Activated CD4-positive, alpha-beta T cell treated with anti-CD3 and anti-CD28 coated beads, Interleukin-2, amount 50 U/mL, for 16 hours (primary cell): ENCODE measurements around the gene ABCC12.
"Not testable (repeated sequence)": the region's sequence is repeated elsewhere in the genome, so short reads cannot be mapped to it uniquely, and the experiment has no call there.

Experiments
- DNase-seq: peaks from one replicate; pipeline ENCODE4 v3.0.0-alpha.2; 2020

ABCC12 gene

DNA sequence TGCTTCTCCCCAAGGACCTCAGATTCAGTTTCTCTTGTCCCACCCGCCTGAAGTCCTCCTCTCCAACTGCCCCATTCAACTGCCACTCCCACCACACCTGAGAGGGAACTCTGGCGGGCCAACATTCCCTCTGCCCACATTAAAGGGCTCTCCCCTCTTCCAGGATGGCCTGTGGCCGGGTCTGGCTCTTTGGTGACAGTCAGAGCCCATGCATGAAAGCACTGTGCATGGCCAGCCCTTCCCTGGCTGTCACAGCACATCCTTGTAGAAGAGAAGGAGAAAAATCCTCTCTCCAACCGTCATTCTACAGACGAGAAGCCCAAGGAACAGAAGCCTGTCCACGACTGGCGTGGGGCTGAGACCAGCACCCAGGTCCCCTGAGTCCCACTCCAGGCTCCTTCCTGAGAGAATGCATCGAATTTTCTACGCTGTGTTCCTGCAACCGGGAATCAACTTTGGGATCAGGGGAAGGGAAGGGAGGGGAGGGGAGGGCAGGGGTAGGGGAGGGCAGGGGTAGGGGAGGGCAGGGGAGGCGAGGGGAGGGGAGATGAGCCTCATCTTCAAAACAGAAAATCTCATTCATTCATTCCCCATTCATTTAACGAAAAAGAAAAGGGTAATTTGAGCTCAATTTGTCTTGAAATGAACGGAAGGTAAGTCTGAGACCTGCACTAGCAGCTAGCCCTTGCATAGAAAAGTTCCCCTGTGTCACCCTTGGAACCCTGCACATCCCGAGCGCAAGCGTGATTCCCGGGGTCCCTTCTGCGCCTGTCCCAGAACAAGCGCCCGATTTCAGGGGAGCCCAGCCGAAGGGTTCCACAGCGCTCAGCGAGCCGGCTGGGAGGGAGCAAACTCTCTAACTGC is at the start of gene ABCC12:
Gene ABCC12, minus strand, starts transcription at position 68 of the 864 bp plus-strand sequence. CDS start 9,569 bp downstream, outside the sequence.
- DNase-seq: no peak

DNA sequence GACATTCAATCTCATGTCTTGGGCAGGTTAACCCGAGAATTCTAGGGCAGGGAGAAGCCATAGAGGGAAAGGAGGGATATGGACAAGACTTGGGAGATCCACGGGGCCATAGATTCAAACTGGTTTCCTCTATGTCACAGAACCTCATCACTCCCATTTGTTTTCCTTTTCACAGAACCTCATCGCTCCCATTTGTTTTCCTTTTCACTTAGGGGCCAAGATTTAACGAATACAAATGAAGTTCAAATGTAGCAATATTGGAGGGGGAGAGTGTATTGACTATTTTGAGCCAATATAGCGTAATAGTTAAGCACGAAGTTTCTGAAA is 49.0 kb upstream of the ABCC12 start:
- DNase-seq: no peak

DNA sequence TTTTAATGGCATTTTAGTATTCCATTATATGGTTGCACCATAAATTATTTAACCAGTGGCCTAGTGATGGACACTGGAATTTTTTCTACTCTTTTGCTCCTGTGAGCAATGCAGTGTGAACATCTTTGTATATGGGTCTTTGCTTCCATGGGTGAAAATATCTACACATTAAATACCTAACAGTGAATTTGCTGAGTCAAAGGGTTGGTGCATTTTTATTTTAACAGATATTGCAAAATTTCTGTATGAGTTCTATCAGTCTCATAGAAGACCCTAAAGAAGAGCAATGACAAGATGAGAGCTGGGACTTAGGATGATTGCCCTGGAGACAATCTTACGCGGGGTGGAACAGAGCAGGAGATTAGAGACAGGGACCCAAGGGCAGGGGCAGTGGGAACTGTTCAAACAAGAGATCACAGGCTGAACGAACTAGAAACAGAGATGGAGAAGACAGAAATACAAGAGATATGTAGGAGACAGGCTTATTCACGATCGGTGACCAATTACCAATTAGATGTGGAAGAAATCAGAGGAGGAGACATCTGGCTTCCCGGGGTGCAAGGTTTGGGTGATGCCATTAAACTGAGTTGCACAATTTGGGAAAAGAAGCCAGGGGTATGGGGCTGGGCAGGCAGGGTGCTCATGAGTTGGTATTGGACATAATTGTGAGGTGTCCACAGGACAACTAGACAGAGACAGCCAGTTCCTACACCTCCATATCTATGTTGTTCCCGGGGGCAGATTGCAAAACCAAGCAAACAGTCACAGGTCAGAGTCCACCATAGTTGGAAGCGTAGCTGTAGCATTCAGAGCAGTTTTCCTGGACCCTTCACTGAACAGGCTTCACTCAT is 48.4 kb upstream of the ABCC12 start:
- DNase-seq: no peak

DNA sequence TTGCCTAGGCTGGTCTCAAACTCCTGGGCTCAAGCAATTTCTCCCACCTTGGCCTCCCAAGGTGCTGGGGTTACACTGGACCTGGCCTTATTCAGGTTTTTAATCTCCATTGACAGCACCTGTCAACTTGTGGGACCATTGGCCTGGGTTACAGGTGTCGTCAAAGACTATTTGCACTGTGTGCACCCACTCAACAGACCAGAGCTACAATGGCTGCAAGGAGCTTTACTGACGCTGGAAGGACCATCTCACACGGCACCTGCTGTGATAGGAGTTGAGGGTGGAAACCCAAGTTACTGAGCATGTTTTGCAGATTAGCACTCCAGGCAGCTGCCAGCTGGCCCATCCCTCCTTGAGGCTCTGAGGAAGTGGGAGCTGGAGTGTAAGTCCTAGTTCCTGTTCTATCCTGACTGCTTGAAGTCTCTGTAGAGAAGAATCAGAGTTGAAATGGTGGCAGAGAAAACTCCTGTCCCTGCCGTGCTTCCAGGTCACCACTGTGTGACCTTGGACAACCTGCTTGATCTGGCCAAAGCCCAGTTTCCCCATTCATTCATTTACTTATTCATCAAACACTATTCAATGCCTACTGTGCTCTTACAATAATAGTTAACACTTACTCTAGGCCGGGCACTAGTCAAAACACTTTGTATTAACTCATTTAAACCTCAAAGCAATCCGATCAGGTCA is 45.9 kb upstream of the ABCC12 start:
- DNase-seq: no peak

DNA sequence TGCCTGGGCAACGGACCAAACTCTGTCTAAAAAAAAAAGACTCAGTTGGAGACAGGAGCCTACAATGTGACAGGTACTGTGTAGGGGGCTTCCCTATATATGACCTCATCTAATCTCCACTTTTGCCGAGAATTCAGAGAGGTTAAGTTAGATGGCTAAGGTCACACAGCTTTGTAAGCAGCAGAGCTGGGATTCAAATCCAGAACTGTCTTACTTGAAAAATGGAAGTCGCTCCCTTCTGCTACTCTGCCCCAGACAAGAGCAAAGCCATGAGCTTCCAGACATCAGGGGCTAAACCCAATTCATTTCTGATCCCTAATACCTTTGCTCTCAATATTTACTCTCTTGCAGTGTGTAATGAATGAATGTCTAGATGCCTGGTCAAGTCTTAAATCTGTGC is 41.5 kb upstream of the ABCC12 start:
- no peak for DNase-seq

DNA sequence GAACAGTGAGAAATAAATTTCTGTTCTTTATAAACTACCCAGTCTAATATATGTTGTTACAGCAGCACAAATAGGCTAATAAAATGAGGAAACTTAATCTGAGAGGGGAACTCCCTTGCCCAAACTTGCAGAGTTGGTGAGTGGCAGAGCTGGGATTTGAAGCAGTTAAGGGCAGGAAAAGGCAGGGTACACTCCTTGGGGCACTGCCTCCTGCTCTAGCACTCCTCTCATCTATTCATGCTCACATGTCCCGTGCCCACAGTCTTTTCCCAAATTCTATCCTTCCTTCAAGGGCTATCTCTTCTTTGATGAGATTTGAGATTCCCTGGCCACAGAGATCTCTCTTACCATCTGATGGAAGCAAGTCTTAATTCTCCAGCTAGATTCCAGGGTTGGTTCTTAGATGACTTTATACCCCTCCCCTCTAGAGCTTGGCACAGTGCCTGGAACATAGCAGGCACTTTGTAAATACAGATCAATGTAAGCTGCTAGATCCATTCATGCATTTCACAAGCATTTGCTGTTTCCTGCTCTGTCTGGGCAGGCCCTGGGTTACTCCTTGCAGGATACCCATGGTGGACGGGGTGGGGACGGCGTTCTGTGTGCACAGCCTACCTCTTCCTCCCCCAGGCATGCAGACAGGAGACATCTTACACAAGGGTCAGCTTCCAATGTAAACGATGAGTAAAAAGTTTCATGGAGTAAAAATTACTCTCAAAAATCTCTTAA is 39.2 kb upstream of the ABCC12 start:
- DNase-seq: no peak

DNA sequence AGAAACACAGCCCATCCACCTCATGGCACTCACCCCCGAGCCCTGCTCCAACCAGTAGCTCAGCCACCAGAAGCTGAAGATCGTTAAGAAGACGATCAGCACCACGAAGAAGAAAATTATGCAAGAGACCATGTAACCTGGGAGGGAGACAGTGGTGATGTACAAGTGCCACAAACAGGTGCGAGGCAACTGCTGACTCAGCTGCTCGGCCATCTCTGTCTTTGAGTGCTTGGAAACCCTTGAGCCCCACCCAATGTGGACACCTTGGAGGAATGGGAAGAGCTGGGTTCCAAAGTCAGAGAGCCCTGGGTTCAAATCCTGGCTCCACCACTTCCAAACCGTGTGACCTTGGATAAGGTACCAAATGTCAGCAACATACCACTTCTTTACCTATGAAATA is 38.1 kb upstream of the ABCC12 start:
- no peak for DNase-seq

DNA sequence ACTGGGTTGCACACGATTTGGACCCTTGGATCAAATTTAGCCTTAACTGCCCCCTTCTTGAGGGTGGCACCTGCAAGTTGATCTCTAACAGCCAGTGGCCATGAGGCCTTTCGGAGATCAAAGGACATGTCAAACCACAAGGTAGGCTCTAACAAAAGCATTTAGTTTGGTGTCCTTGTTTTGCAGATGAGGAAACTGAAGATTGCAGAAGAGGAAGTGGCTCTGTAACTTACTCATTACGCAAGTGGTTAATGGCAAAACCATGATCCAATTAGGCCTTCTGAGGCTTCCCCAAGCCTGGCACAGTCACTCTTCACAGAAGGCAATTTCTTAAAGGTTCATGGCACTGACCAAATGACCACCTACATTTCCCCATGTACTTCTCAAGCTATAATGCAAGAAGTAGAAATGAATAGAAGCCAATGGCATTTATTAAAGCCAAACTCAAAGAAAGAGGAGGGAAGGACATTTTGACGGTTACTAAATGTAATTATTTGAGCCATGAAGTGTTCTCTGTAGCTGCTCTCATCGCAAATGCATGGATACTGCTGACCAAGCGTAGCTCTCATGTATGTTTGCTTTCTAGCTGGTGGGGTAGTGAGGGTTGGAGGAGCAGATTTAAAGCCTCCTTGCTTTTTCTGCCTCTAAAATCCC is 32.8 kb upstream of the ABCC12 start:
- DNase-seq: peak; percentile 57

DNA sequence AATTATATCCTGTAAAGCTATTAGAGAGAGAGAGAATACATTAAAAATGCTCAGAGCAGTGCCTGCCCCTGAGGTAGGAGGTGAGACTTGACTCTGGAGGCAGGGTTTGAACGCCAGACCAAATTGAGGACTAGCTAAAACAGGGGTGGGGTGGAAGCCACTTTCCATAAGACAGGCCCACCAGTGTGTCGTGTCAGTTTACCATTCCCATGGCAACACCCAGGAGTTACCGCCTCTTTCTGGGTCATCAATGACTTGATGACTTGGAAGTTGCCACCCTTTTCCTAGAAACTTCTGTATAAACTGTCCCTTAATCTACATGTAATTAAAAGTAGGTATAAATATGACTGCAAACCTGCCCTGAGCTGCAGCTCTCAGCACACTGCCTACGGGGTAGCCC is 32.0 kb upstream of the ABCC12 start:
- DNase-seq: no peak

DNA sequence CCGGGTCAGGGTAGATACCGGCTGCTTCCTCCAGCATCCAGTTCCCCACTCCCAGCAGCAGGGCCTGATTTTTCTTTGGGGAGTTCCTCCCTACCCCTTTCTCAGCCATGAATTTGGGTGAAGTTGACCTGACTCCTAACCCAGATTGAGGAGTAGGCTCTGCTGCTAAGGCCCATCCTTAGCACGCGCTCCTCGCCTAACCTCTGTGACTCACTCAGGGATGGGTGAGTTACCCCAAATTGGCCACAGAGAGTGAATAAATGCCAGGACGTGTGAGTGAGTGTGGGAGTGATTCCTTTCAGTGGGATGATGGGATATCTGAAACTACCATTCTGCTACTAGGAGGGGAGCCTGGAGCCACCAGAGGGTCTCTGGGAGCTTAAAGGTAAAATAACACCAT is 28.9 kb upstream of the ABCC12 start:
- DNase-seq: no peak

DNA sequence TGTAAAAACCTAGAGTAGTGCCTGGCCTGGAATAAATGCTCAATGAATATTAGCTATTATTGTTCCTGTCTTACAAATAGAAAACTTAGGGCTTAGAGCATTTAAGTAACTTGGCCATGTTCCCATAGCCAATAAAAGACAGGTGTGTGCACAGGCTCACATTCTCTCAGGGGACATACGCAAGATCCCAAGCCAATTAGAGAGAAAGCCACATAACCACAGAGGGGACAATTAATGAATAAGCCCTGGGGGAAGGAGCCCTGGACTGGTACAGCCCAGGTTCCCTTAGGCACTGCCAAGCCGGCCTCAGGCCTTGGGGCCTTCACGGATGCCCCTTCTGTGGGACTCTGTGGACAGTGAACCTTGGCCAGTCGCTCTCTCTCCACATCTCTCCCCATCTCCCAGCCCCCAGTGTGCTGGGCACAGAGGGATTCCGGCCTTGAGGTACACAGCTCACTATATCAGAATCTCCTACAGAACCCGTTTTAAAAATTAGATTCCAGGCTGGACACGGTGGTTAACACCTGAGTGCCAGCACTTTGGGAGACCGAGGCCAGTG is 27.3 kb upstream of the ABCC12 start:
- DNase-seq: no peak

DNA sequence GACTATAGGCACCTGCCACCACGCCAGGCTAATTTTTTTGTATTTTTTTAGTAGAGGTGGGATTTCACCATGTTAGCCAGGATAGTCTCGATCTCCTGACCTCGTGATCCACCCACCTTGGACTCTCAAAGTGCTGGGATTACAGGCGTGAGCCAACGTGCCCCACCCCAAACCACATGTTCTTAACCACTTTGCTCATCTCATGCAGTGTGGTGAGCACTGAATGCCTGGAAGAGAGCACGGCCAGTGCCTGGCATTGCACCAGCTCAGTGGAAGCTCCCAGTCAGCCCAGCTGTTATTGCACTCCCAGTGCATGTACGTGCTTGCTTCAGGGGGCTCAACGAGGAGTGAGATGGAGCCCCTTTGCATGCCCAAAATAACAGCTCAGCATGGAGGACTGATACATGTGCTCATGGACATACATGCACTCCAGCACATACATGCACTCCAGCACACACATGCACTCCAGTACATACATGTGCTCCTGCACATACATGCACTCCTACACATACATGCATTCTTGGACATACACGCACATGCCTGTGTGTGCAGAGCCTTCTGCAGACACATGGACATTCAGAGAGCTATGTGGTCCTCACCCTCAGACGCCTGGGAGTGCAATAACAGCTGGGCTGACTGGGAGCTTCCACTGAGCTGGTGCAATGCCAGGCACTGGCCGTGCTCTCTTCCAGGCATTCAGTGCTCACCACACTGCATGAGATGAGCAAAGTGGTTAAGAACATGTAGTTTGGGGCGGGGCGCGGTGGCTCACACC is 26.1 kb upstream of the ABCC12 start:
- DNase-seq: not testable (repeated sequence)

DNA sequence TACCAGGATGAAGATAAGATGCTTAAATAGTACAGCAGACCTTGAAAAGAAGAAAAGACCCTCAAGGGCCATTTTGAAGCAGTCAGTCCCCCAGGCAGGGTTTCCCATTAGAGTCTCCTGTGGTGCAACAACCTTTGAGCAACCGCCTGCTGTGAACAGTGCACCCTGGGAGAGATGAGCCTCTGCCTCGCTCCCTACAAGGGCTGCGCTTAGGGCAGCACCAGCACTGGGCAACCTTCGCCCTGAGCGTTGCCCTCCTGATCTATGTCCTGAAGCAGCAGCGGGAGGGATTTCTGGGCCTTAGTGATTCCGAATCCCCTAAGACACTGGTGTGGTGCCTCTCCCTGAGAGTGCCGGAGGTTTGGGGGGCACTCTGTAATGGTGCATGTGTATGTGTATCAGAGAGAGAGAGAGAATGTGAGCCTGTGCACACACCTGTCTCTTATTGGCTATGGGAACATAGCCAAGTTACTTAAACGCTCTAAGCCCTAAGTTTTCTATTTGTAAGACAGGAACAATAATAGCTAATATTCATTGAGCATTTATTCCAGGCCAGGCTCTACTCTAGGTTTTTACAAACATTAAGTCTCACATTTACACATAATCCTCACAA is 25.2 kb upstream of the ABCC12 start:
- no peak for DNase-seq

DNA sequence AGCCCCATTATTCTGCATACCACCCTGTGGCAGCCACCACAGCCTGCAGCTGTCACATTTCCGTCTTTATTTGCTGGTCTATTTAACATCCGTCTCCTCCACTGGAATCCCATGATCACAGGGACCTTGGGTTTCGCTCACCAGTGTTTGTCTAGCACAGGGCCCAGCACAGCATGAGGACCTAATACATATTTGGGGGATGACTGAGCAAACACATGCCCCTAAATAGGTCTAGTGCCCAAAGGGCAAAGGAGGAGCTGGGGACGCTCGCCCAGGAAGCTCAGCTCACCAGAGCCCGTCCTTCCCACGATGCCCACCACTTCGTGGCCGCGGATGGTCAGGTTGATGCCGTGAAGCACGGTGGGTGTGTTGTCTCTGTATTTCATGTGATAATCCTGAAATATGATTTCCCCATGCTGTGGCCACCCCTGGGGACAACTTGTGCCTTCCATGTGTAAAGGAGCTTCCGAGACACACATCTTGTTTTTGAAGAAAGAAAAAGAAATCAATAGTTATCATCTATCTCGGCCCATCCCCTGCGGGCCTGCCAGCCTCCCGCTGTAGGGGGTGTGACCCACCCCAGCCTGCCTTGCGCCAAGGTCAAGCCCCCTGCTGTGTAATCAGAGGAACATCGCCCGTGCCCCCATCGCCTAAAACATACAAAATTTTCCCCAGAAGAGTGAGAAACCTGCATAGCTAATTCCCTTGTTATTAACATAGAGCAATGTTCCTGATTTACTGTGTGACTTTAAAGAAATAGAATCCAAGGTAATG is 21.0 kb upstream of the ABCC12 start:
- no peak for DNase-seq

DNA sequence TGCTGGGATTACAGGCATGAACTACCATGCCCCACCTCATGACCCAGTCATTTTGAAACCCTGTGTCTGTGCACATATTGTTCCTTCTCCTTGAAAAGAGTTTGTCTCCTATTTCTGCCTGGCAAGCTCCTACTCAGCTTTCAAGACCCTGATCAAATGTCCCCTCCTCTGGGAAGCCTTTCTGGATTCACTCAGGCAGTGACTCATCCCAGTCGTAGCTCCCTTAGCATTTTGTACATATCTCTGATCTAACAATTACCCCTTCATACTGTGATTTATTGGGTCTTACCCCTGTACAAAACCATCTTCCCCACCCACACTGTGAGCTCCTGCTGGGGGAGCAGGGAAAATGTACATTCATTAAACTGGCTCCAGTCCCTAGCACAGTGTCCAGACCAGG is 18.1 kb upstream of the ABCC12 start:
- no peak for DNase-seq

DNA sequence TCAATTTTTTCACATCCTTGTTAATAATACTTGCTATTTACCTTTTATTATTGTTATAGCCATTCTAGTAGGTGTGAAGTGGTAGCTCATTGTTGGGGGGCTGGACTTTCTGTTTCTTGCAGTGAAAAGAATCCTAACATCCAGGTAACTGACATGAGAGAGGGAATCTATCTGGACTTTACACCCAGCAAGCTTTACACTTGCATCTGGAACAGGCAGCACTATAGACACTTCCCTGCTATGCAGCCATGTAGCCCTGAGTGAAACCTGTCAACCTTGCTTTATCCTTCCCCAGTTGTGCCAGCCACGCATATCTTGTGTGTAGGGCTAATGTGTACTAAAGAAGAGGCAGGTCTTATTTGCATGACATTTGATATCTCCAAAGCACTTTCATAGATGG is 16.9 kb upstream of the ABCC12 start:
- no peak for DNase-seq

DNA sequence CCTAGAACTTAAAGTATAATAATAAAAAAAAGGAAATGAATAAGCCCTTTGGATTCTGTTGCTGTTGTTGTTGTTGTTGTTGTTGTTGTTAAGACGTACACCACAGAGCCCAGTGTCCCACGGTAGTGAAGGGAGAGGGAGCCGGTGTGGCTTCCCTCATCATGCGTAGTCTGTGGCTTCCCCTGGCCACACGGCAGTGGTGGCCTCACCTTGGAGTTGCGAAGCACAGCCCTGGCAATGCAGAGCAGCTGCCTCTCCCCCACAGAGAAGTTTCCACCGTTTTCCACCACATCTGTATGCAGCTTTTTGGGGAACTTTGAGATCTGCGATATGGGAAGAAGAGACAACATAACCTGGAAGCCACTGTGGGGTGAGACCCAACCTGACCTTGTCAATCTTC is 14.1 kb upstream of the ABCC12 start:
- DNase-seq: no peak

DNA sequence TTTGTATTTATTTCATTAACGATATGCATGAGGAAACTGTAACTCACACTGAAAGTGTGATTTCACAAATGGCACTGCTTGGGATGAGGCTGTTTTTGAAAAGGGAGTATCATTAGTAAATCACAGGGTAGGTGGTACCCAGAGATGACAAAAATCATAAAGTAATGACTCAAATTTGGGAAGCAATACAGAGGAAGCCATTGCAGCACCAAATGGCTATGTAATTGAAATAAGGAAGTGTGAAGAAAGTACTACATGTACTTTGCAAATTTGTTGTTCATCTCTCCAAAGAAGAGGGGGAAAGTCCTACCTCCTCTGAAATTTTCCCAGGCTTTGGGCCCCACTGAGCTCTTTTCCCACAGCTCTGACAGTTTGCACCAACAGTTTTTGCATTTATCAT is 12.3 kb upstream of the ABCC12 start:
- no peak for DNase-seq

DNA sequence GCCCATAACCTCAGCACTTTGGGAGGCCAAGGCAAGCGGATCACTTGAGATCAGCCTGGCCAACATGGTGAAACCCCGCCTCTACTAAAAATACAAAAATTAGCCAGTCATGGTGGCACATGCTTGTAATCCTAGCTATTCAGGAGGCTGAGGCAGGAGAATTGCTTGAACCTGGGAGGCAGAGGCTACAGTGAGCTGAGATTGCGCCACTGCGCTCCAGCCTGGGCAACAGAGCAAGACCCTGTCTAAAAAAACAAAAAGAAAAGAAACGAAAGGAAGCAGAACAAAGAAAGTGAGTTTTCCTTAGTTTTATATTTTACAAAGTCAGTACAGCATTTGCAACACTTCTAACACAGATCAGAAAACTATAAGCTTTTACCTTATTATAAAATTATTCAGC is 10.8 kb upstream of the ABCC12 start:
- DNase-seq: not testable (repeated sequence)
